ENCODE measurements around the gene KCNMA1.

Gene KCNMA1

GRCh38 chr10:77554996-77555397 is 82.6 kb downstream of the KCNMA1 start:
- peak overlapping the region; percentile 73 for H3K27ac ChIP-seq
- TF ChIP-seq ZFX (IDR thresholded peaks at IDR 0.05; ENCODE audit: borderline replicate concordance) (no peak), CTCF (IDR thresholded peaks at IDR 0.05) (no peak)

DNA sequence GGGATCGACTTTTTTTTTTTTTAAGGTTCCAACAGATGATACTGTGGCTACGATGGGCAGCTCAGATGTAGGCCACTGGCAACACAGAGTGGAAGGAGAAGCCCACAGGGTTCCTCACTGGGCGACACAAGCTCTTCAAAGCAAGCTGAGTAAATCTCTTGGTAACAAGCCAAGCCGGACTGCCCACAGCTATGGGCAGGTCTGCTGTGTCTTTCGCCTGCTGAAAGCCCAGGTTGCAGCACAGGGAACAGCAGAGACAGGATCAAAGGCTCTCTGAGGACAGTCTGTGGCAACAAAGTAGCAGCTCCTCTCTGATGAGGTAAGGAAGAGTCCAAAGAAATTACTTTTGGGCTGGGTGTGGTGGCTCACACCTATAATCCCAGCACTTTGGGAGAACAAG is 83.6 kb downstream of the KCNMA1 start:
- H3K27ac ChIP-seq, result peak overlapping the region; percentile 73
- TF ChIP-seq ZFX (IDR thresholded peaks at IDR 0.05; ENCODE audit: borderline replicate concordance) (no peak), CTCF (IDR thresholded peaks at IDR 0.05) (no peak)

- H3K27ac ChIP-seq, result peak overlapping the region; percentile 73
- TF ChIP-seq ZFX (IDR thresholded peaks at IDR 0.05; ENCODE audit: borderline replicate concordance) (no peak), CTCF (IDR thresholded peaks at IDR 0.05) (no peak)
These were observed 84.3 kb downstream of the KCNMA1 start for GRCh38 chr10:77553311-77553710.

GRCh38 chr10:77552252-77552651 is 85.4 kb downstream of the KCNMA1 start:
- TF ChIP-seq CTCF (IDR thresholded peaks at IDR 0.05) (no peak), ZFX (IDR thresholded peaks at IDR 0.05; ENCODE audit: borderline replicate concordance) (no peak)

DNA sequence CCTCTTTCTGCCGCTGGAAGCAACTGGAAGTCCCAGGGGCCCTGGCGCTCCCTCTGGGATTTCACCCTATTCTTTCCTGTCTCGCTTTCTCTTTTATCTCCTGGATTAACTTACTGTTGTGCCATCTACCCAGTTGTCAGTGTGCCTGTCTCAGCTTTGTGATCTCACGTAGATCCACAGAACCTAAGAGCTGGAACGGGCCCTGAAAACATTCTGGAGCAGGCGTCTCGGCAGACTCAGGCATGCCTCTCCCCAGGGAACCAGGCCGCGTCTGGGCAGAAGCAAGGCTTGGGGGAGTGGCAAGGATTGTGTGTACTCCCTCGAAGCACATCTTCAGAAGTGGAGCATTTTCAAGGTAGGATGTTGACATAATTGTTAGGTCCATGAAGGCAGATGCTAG is 87.2 kb downstream of the KCNMA1 start:
- no peak for TF ChIP-seq CTCF (IDR thresholded peaks at IDR 0.05)
- TF ChIP-seq ZFX (IDR thresholded peaks at IDR 0.05; ENCODE audit: borderline replicate concordance), result no peak
- no peak overlapping the region for H3K27ac ChIP-seq

More at GRCh38 chr10:77552252-77552651, 85.4 kb downstream of the KCNMA1 start:
- H3K27ac ChIP-seq, result no peak overlapping the region

DNA sequence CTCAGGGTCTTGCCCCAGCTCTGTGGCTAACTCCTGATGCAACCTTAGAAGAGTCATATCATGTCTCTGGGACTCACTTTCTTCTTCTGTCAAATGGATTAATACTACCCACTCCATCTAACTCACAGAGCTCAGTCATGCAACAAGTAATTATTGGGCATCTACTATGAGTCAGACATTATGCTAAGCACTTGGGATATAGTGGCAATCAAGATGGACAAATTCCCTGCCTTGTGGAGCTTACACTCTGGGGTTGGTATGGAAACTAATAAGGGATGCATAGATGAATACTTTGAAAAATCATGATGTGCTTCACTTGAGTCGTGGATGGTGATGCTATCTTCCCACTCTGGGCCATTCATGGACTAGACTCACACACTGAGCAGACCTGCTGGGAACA is 88.9 kb downstream of the KCNMA1 start:
- no peak for TF ChIP-seq ZFX (IDR thresholded peaks at IDR 0.05; ENCODE audit: borderline replicate concordance)
- no peak for TF ChIP-seq CTCF (IDR thresholded peaks at IDR 0.05)
- peak overlapping the region; percentile 38 for H3K27ac ChIP-seq

GRCh38 chr10:77548157-77548556 is 89.5 kb downstream of the KCNMA1 start:
- no peak for TF ChIP-seq CTCF (IDR thresholded peaks at IDR 0.05)
- no peak for TF ChIP-seq ZFX (IDR thresholded peaks at IDR 0.05; ENCODE audit: borderline replicate concordance)
- H3K27ac ChIP-seq, result peak overlapping the region; percentile 38

Data from 22Rv1 (cell line).